Measurements from ENCODE around the gene CIAPIN1. TPM values are rescaled to one million over a fixed set of nuclear protein-coding genes. Genes with fewer than 3 reads are reported as not detected.

The CIAPIN1 gene
- total and polyA plus RNA-seq, 4 donors: 62.9 to 102 (median 83.4) TPM

GRCh38 chr16:57387598-57388354 is 59.4 kb downstream of the CIAPIN1 start:
- Histone ChIP-seq H3K36me3 (ENCODE audit: control insufficient read depth, insufficient read depth, low read length) (peaks cover 12% of the 10 kb centered on the region), H3K4me1 (ENCODE audit: control insufficient read depth, insufficient read depth, low read length) (peaks cover 12% of the 10 kb centered on the region), H3K4me3 (ENCODE audit: low read depth, low read length) (no peak overlapping the region), H3K27me3 (ENCODE audit: control insufficient read depth, insufficient read depth, low read length) (no peaks in the 10 kb centered on the region), H3K9me3 (ENCODE audit: control insufficient read depth, insufficient read depth, low read length) (no peaks in the 10 kb centered on the region), H3K27ac (ENCODE audit: low read depth, low read length) (no peak overlapping the region)
- 86% methylated on average over 2 of the region's 3 CpGs for WGBS (ENCODE audit: insufficient coverage)
- no peak for DNase-seq (ENCODE audit: low read depth in 4 of 6, low spot score in 6 of 6)

DNA sequence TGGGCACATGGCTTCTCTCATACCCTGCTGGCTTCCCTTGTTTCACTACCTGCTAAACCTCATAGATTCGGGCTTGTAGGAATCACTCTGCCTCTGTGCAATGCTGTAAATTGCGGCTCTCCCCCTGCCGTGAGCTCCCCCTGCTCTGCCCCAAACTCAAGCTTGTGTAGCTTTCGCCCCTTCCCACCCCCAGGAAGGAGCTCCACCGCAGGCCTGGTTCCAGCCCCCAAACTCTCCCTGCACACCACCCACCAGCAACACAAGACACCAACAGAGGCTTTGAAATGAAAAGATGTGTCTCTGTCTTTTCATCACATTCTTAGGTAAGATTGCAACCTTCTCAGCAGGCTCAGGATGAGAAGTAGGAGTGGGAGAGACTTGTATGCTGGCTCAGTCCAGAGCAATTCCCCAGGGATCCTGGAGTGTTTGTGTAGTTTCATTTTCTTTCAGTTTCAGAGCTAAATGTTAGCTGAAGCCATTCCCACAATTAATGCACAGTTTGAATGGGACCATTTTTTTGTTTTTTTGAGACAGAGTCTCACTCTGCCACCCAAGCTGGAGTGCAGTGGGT is 60.7 kb downstream of the CIAPIN1 start:
- H3K4me3 ChIP-seq (ENCODE audit: low read depth, low read length): no peak overlapping the region
- H3K36me3 ChIP-seq (ENCODE audit: control insufficient read depth, insufficient read depth, low read length): peaks cover 24% of the 10 kb centered on the region
- no peaks in the 10 kb centered on the region for H3K9me3 ChIP-seq (ENCODE audit: control insufficient read depth, insufficient read depth, low read length)
- peak in 2 of 6 donors; percentile 41 to 58 for DNase-seq (ENCODE audit: low read depth in 4 of 6, low spot score in 6 of 6)
- WGBS (ENCODE audit: insufficient coverage): 47% methylated on average over 3 of the region's 5 CpGs
- H3K27me3 ChIP-seq (ENCODE audit: control insufficient read depth, insufficient read depth, low read length): no peaks in the 10 kb centered on the region
- no peak overlapping the region for H3K27ac ChIP-seq (ENCODE audit: low read depth, low read length)
- H3K4me1 ChIP-seq (ENCODE audit: control insufficient read depth, insufficient read depth, low read length): peaks cover 12% of the 10 kb centered on the region

DNA sequence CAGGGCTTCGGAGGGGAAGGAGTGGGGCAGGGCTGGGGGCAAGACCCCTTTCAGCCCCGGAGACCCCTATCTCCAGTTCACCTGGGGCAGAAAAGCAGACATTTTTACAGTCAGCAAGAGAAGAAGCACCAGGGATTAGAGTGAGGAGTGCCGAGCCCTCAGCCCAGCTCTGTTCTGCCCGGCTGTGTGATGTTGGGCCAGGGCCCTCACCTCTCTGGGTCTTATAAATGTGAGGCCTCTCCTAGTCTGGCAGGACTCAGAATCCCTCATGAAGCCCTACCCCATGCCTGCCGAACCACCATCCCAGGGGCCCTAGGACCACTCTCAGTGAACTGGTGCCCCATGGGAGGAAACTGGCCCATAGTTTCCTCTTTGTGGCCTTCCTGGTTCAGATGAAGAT is 62.1 kb downstream of the CIAPIN1 start:
- H3K27me3 ChIP-seq (ENCODE audit: control insufficient read depth, insufficient read depth, low read length): no peaks in the 10 kb centered on the region
- no peaks in the 10 kb centered on the region for H3K9me3 ChIP-seq (ENCODE audit: control insufficient read depth, insufficient read depth, low read length)
- DNase-seq (ENCODE audit: low read depth in 4 of 6, low spot score in 6 of 6): no peak
- no peak overlapping the region for H3K4me3 ChIP-seq (ENCODE audit: low read depth, low read length)
- 72% methylated on average over 4 of the region's 5 CpGs for WGBS (ENCODE audit: insufficient coverage)
- H3K4me1 ChIP-seq (ENCODE audit: control insufficient read depth, insufficient read depth, low read length): peaks cover 18% of the 10 kb centered on the region
- peaks cover 32% of the 10 kb centered on the region for H3K36me3 ChIP-seq (ENCODE audit: control insufficient read depth, insufficient read depth, low read length)
- H3K27ac ChIP-seq (ENCODE audit: low read depth, low read length): no peak overlapping the region

- Histone ChIP-seq H3K9me3 (ENCODE audit: control insufficient read depth, insufficient read depth, low read length) (no peaks in the 10 kb centered on the region), H3K27me3 (ENCODE audit: control insufficient read depth, insufficient read depth, low read length) (no peaks in the 10 kb centered on the region), H3K27ac (ENCODE audit: low read depth, low read length) (no peak overlapping the region), H3K4me1 (ENCODE audit: control insufficient read depth, insufficient read depth, low read length) (peaks cover 18% of the 10 kb centered on the region), H3K36me3 (ENCODE audit: control insufficient read depth, insufficient read depth, low read length) (peaks cover 37% of the 10 kb centered on the region), H3K4me3 (ENCODE audit: low read depth, low read length) (no peak overlapping the region)
- DNase-seq (ENCODE audit: low read depth in 4 of 6, low spot score in 6 of 6): no peak
- 74% methylated on average over 8 of the region's 11 CpGs for WGBS (ENCODE audit: insufficient coverage)
Measured at GRCh38 chr16:57384248-57385070, 62.7 kb downstream of the CIAPIN1 start.

DNA sequence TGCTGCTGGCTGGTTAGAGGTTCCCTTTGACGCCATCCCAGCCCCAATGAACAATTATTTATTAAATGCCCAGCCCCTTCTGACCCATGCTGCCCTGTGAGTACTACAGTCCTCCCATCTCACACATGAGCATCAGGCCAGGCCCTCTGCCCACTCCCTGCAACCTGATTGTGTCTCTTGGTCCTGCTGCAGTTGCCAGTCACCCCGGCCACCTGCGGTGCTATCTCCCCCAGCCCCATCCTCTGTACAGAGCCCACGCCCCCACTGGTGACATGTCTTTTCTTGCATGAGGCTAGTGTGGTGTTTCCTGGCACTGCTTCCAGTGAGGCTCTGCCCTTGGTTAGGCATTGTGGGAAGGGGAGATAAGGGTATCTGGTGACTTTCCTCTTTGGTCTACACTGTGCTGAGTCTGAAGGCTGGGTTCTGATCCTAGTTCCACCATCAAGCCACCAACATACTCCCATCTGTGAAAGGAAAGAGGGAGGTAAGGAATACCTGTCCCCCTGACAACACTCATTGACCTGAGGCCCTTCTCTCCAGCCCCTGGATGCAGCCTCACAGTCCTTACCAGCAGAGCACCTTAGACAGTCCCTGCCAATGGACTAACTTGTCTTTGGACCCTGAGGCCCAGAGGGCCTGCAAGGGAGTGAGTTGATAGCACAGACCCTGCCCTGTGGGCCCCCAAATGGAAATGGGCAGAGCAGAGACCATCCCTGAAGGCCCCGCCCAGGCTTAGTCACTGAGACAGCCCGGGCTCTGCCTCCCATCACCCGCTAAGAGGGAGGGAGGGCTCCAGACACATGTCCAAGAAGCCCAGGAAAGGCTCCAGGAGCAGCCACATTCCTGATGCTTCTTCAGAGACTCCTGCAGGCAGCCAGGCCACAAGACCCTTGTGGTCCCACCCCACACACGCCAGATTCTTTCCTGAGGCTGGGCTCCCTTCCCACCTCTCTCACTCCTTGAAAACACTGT is 63.6 kb downstream of the CIAPIN1 start:
- no peaks in the 10 kb centered on the region for H3K9me3 ChIP-seq (ENCODE audit: control insufficient read depth, insufficient read depth, low read length)
- peaks cover 40% of the 10 kb centered on the region for H3K36me3 ChIP-seq (ENCODE audit: control insufficient read depth, insufficient read depth, low read length)
- no peak overlapping the region for H3K27ac ChIP-seq (ENCODE audit: low read depth, low read length)
- H3K4me3 ChIP-seq (ENCODE audit: low read depth, low read length): no peak overlapping the region
- peaks cover 18% of the 10 kb centered on the region for H3K4me1 ChIP-seq (ENCODE audit: control insufficient read depth, insufficient read depth, low read length)
- WGBS (ENCODE audit: insufficient coverage): 72% methylated on average over 5 of the region's 8 CpGs
- DNase-seq (ENCODE audit: low read depth in 4 of 6, low spot score in 6 of 6): no peak
- H3K27me3 ChIP-seq (ENCODE audit: control insufficient read depth, insufficient read depth, low read length): no peaks in the 10 kb centered on the region

- no peaks in the 10 kb centered on the region for H3K27me3 ChIP-seq (ENCODE audit: control insufficient read depth, insufficient read depth, low read length)
- H3K9me3 ChIP-seq (ENCODE audit: control insufficient read depth, insufficient read depth, low read length): no peaks in the 10 kb centered on the region
- no peak overlapping the region for H3K4me3 ChIP-seq (ENCODE audit: low read depth, low read length)
- peaks cover 18% of the 10 kb centered on the region for H3K4me1 ChIP-seq (ENCODE audit: control insufficient read depth, insufficient read depth, low read length)
- WGBS (ENCODE audit: insufficient coverage): 94% methylated on average over 11 of the region's 16 CpGs
- DNase-seq (ENCODE audit: low read depth in 4 of 6, low spot score in 6 of 6): no peak
- no peak overlapping the region for H3K27ac ChIP-seq (ENCODE audit: low read depth, low read length)
- peaks cover 40% of the 10 kb centered on the region for H3K36me3 ChIP-seq (ENCODE audit: control insufficient read depth, insufficient read depth, low read length)
Measured at GRCh38 chr16:57382535-57383275, 64.5 kb downstream of the CIAPIN1 start.

DNA sequence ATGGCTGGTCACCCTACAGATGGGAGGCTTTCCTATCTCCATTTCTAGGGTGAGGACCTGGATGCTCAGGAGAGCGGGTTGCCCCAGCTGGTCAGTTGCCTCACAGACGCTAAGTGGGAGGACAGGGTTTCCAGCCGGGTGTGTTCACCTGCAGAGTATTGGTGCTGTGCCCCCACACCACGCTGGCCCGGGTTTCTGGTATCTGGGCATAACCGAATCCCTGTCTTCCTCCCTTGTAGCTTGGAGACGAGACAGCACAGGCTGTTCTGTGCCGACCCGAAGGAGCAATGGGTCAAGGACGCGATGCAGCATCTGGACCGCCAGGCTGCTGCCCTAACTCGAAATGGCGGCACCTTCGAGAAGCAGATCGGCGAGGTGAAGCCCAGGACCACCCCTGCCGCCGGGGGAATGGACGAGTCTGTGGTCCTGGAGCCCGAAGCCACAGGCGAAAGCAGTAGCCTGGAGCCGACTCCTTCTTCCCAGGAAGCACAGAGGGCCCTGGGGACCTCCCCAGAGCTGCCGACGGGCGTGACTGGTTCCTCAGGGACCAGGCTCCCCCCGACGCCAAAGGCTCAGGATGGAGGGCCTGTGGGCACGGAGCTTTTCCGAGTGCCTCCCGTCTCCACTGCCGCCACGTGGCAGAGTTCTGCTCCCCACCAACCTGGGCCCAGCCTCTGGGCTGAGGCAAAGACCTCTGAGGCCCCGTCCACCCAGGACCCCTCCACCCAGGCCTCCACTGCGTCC is 65.2 kb downstream of the CIAPIN1 start:
- no peaks in the 10 kb centered on the region for H3K27me3 ChIP-seq (ENCODE audit: control insufficient read depth, insufficient read depth, low read length)
- no peak overlapping the region for H3K4me3 ChIP-seq (ENCODE audit: low read depth, low read length)
- no peak overlapping the region for H3K27ac ChIP-seq (ENCODE audit: low read depth, low read length)
- H3K9me3 ChIP-seq (ENCODE audit: control insufficient read depth, insufficient read depth, low read length): no peaks in the 10 kb centered on the region
- DNase-seq (ENCODE audit: low read depth in 4 of 6, low spot score in 6 of 6): no peak
- H3K4me1 ChIP-seq (ENCODE audit: control insufficient read depth, insufficient read depth, low read length): peaks cover 23% of the 10 kb centered on the region
- peaks cover 40% of the 10 kb centered on the region for H3K36me3 ChIP-seq (ENCODE audit: control insufficient read depth, insufficient read depth, low read length)
- WGBS (ENCODE audit: insufficient coverage): 93% methylated on average over 34 of the region's 35 CpGs

DNA sequence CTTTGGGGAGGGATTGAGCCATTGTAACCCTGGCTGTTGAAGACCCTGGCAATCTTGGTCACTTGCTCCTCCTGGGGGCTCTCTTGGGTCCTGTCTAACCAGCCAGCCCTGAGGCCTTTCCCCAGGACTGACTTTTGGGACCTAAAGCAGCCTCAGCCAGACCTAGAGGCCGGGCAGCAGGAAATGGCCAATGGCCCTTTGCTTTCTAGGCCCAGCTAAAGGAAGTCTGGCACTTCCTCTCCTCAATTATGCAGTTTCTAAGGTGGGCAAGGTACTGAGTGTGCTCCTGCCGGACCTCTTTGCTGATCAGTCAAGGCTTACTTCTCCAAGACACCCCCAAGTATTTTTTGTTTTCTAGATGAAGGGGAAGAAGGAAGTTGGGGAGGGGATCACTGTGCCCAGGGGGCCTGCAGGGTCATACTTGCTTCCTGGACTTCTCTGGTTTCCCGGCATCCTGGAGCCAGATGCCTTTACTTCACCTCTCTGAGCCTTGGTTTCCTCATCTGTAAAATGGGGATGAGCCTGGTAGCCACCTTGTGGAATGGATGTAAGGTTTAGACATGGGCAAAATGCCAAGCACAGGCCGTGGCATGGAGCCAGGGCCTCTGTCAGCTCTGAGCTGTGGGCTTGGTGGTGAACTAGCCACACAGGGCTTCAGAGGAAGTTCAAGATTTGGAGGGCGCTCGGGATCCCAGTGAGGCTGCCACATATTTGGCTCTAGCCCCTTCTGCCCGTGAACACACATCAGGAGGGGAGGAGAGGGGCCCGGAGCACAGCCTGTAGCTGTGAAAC is 66.3 kb downstream of the CIAPIN1 start:
- no peak overlapping the region for H3K4me3 ChIP-seq (ENCODE audit: low read depth, low read length)
- H3K27me3 ChIP-seq (ENCODE audit: control insufficient read depth, insufficient read depth, low read length): no peaks in the 10 kb centered on the region
- 56% methylated on average over 5 of the region's 8 CpGs for WGBS (ENCODE audit: insufficient coverage)
- H3K36me3 ChIP-seq (ENCODE audit: control insufficient read depth, insufficient read depth, low read length): peaks cover 40% of the 10 kb centered on the region
- peak in 1 of 6 donors; percentile 14 for DNase-seq (ENCODE audit: low read depth in 4 of 6, low spot score in 6 of 6)
- no peak overlapping the region for H3K27ac ChIP-seq (ENCODE audit: low read depth, low read length)
- peaks cover 20% of the 10 kb centered on the region for H3K4me1 ChIP-seq (ENCODE audit: control insufficient read depth, insufficient read depth, low read length)
- no peaks in the 10 kb centered on the region for H3K9me3 ChIP-seq (ENCODE audit: control insufficient read depth, insufficient read depth, low read length)
